A673 (cell line): ENCODE measurements around the gene NPTN.

Source experiments
- CTCF ChIP-seq: fragments of 300-800, 200-600 bp; sonication (generic); conservative IDR thresholded peaks from 2 replicates; pipeline ENCODE4 v1.5.1; 2017; ENCODE audit warnings: low read depth, mild to moderate bottlenecking, antibody characterized with exemption, low read length, moderate library complexity, mixed read lengths
- EZH2 ChIP-seq: fragments of 200-600 bp; sonication (generic); IDR thresholded peaks from 2 replicates; pipeline ENCODE4 v1.6.1; 2017; ENCODE audit warnings: borderline replicate concordance, low read depth, mild to moderate bottlenecking, mixed read lengths, antibody characterized with exemption, low read length; ENCODE audit not compliant: poor library complexity, severe bottlenecking

- TF ChIP-seq CTCF: no peak
- no peak for TF ChIP-seq EZH2
Observed at GRCh38 chr15:73607843-73608242, 25.3 kb downstream of the NPTN start.
